HEK293T (cell line): ENCODE data around the gene ARHGEF38.
A peak's percentile ranks its signal among the peaks of the same experiment; 100 is the strongest.

Source experiments
- CTCF ChIA-PET: fragments of 350-600 bp; formaldehyde crosslinking; extraction: SDS; loops from one replicate; lab custom pipeline; 2021; ENCODE audit warnings: antibody characterized with exemption, inconsistent platforms; lab: Yijun Ruan, JAX
- POLR2A ChIA-PET: fragments of 350-600 bp; formaldehyde crosslinking; extraction: SDS; loops from one replicate; lab custom pipeline; 2020; ENCODE audit warnings: antibody characterized with exemption, inconsistent platforms; lab: Yijun Ruan, JAX
- DNase-seq: peaks from one replicate; pipeline ENCODE4 v3.0.0; 2012; ENCODE audit warnings: mixed read lengths; ENCODE audit errors: extremely low spot score
- ARNT ChIP-seq: fragments of 450-650 bp; IDR thresholded peaks from 2 replicates; pipeline ENCODE4 v1.6.1; 2017; ENCODE audit warnings: mild to moderate bottlenecking
- BHLHE40 ChIP-seq: fragments of 450-650 bp; IDR thresholded peaks from 2 replicates; pipeline ENCODE4 v1.6.1; 2016; ENCODE audit warnings: mild to moderate bottlenecking, moderate library complexity, borderline replicate concordance
- CTBP1 ChIP-seq: fragments of 450-650 bp; IDR thresholded peaks from 2 replicates; pipeline ENCODE4 v1.6.1; 2016; ENCODE audit warnings: borderline replicate concordance
- ELF4 ChIP-seq: fragments of 450-650 bp; IDR thresholded peaks from 2 replicates; pipeline ENCODE4 v1.6.1; 2017; ENCODE audit warnings: antibody characterized with exemption
- FOXA1 ChIP-seq: fragments of 450-650 bp; IDR thresholded peaks from 2 replicates; pipeline ENCODE4 v1.6.1; 2016; ENCODE audit warnings: mild to moderate bottlenecking
- FOXK2 ChIP-seq: fragments of 450-650 bp; IDR thresholded peaks from 2 replicates; pipeline ENCODE4 v1.6.1; 2016; ENCODE audit warnings: mild to moderate bottlenecking
- FOXM1 ChIP-seq: fragments of 450-650 bp; IDR thresholded peaks from 2 replicates; pipeline ENCODE4 v1.6.1; 2017; ENCODE audit warnings: mild to moderate bottlenecking, borderline replicate concordance
- HDGF ChIP-seq: fragments of 450-650 bp; IDR thresholded peaks from 2 replicates; pipeline ENCODE4 v1.6.1; 2017; ENCODE audit warnings: antibody characterized with exemption, borderline replicate concordance
- L3MBTL2 ChIP-seq: fragments of 450-650 bp; conservative IDR thresholded peaks from 2 replicates; pipeline ENCODE4 v1.6.1; 2016; ENCODE audit warnings: mild to moderate bottlenecking
- LEF1 ChIP-seq: fragments of 450-650 bp; IDR thresholded peaks from 2 replicates; pipeline ENCODE4 v1.6.1; 2017; ENCODE audit warnings: mild to moderate bottlenecking, borderline replicate concordance
- NFRKB ChIP-seq: fragments of 450-650 bp; IDR thresholded peaks from 2 replicates; pipeline ENCODE4 v1.6.1; 2016; ENCODE audit warnings: mild to moderate bottlenecking, moderate library complexity
- PKNOX1 ChIP-seq: fragments of 450-650 bp; IDR thresholded peaks from 2 replicates; pipeline ENCODE4 v1.6.1; 2016
- SP1 ChIP-seq: fragments of 450-650 bp; IDR thresholded peaks from 2 replicates; pipeline ENCODE4 v1.6.1; 2017
- SUZ12 ChIP-seq: fragments of 450-650 bp; IDR thresholded peaks from 2 replicates; pipeline ENCODE4 v1.6.1; 2016; ENCODE audit warnings: mild to moderate bottlenecking
- TARDBP ChIP-seq: fragments of 450-650 bp; IDR thresholded peaks from 2 replicates; pipeline ENCODE4 v1.6.1; 2016
- ZNF384 ChIP-seq: fragments of 450-650 bp; IDR thresholded peaks from 2 replicates; pipeline ENCODE4 v1.6.1; 2016

Gene ARHGEF38

GRCh38 chr4:105626846-105627245 lies 74.4 kb downstream of the ARHGEF38 start:
- POLR2A ChIA-PET: no interaction called here
- CTCF ChIA-PET: no interaction called here

GRCh38 chr4:105627620-105628019 lies 75.2 kb downstream of the ARHGEF38 start:
- CTCF ChIA-PET: no interaction called here

More at GRCh38 chr4:105626846-105627245, 74.4 kb downstream of the ARHGEF38 start:
- TF ChIP-seq PKNOX1: no peak
- TF ChIP-seq L3MBTL2: no peak
- no peak for TF ChIP-seq SUZ12
- no peak for TF ChIP-seq FOXK2
- TF ChIP-seq ELF4: no peak
- TF ChIP-seq BHLHE40: no peak
- no peak for DNase-seq

GRCh38 chr4:105630670-105631655 lies 78.5 kb downstream of the ARHGEF38 start:
- no peak for DNase-seq
- POLR2A ChIA-PET: no interaction called here
- CTCF ChIA-PET: interaction anchor here (1.0 to 2.2 kb wide), 3 partner anchors 9 to 110 kb away, joined by 3 to 10 read pairs (median 5); no protein-coding TSS in a partner anchor
- TF ChIP-seq LEF1: 0 out of 2 replicates have a peak, but pooled peaks have one; percentile 63
- TF ChIP-seq CTBP1: 0 out of 2 replicates have a peak, but pooled peaks have one; percentile 39
- peak; percentile 88 for TF ChIP-seq L3MBTL2
- TF ChIP-seq SUZ12: no peak
- peak; percentile 87 for TF ChIP-seq PKNOX1

More at GRCh38 chr4:105627620-105628019, 75.2 kb downstream of the ARHGEF38 start:
- no peak for DNase-seq
- TF ChIP-seq HDGF: no peak
- TF ChIP-seq FOXM1: no peak
- no peak for TF ChIP-seq L3MBTL2
- no peak for TF ChIP-seq FOXA1
- TF ChIP-seq CTBP1: no peak
- TF ChIP-seq PKNOX1: no peak
- TF ChIP-seq TARDBP: no peak
- no peak for TF ChIP-seq LEF1
- no peak for TF ChIP-seq SP1
- no peak for TF ChIP-seq ZNF384
- no peak for TF ChIP-seq BHLHE40
- TF ChIP-seq NFRKB: no peak
- TF ChIP-seq ARNT: no peak
- no peak for TF ChIP-seq ELF4
- POLR2A ChIA-PET: no interaction called here

- POLR2A ChIA-PET: no interaction called here
- DNase-seq: no peak
- CTCF ChIA-PET: interaction anchor here (1.0 to 2.2 kb wide), 3 partner anchors 10 to 111 kb away, joined by 3 to 10 read pairs (median 5); no protein-coding TSS in a partner anchor
- TF ChIP-seq BHLHE40 (no peak), PKNOX1 (no peak), NFRKB (no peak)
Measured at GRCh38 chr4:105631818-105632400, 79.5 kb downstream of the ARHGEF38 start.

- POLR2A ChIA-PET: no interaction called here
- CTCF ChIA-PET: interaction anchor here (2.2 kb wide), 1 partner anchor 35 kb away, joined by 10 read pairs; no protein-coding TSS in a partner anchor
- TF ChIP-seq ARNT (no peak), SUZ12 (no peak), FOXK2 (no peak), NFRKB (no peak), FOXA1 (no peak), FOXM1 (no peak), HDGF (no peak), ELF4 (no peak), CTBP1 (no peak), TARDBP (no peak)
- DNase-seq: no peak
Measured at GRCh38 chr4:105632599-105632998, 80.2 kb downstream of the ARHGEF38 start.

- CTCF ChIA-PET: no interaction called here
- POLR2A ChIA-PET: no interaction called here
- TF ChIP-seq LEF1 (no peak), FOXA1 (no peak), CTBP1 (no peak), PKNOX1 (peak; percentile 78), L3MBTL2 (no peak)
- DNase-seq: no peak
Measured at GRCh38 chr4:105633241-105633640, 80.8 kb downstream of the ARHGEF38 start.
